ENCODE results near the gene PIK3C2A. TPM values are rescaled to one million over a fixed set of nuclear protein-coding genes. Genes with fewer than 3 reads are reported as not detected.

Gene PIK3C2A
- total and polyA plus RNA-seq, 12 donors: 11.0 to 89.3 (median 65.3) TPM

- peaks cover 0 to 7% of the 10 kb centered on the region in 2 donors for H3K36me3 ChIP-seq (replicated peaks in 1 of 2)
- no peaks in the 10 kb centered on the region for H3K27me3 ChIP-seq
- intact Hi-C loops (cut with DNase I): no loop called here
- DNase-seq: no peak
- no peak overlapping the region for H3K4me3 ChIP-seq
- H3K4me1 ChIP-seq (replicated peaks in 1 of 2): peaks cover 35 to 75% of the 10 kb centered on the region in 2 donors
- TF ChIP-seq POLR2A (IDR thresholded peaks at IDR 0.05) (no peak), CTCF (IDR thresholded peaks at IDR 0.05) (no peak)
- H3K27ac ChIP-seq: no peak overlapping the region
- H3K9me3 ChIP-seq (replicated peaks in 1 of 3): no peaks in the 10 kb centered on the region
- 89 to 95% (median 93%) methylated on average over 5 of the region's 5 CpGs for WGBS, 4 donors
Observed at GRCh38 chr11:17163291-17163690, 44.5 kb downstream of the PIK3C2A start.

GRCh38 chr11:17162376-17162775, 45.4 kb downstream of the PIK3C2A start:
- Histone ChIP-seq H3K27me3 (no peaks in the 10 kb centered on the region), H3K27ac (peak overlapping the region in 1 of 5 donors; percentile 1), H3K4me3 (no peak overlapping the region), H3K9me3 (replicated peaks in 1 of 3) (no peaks in the 10 kb centered on the region), H3K36me3 (replicated peaks in 1 of 2) (no peaks in the 10 kb centered on the region), H3K4me1 (replicated peaks in 1 of 2) (peaks cover 35 to 79% of the 10 kb centered on the region in 2 donors)
- no peak for TF ChIP-seq POLR2A (IDR thresholded peaks at IDR 0.05)
- TF ChIP-seq CTCF (IDR thresholded peaks at IDR 0.05): no peak
- intact Hi-C loops (cut with DNase I): no loop called here
- 59 to 72% (median 65%) methylated on average over 2 of the region's 2 CpGs for WGBS, 4 donors
- no peak for DNase-seq

GRCh38 chr11:17161515-17161914, 46.3 kb downstream of the PIK3C2A start:
- Histone ChIP-seq H3K9me3 (replicated peaks in 1 of 3) (no peaks in the 10 kb centered on the region), H3K4me3 (no peak overlapping the region), H3K27ac (peak overlapping the region in 3 of 5 donors; percentile 27 to 39 (median 36)), H3K27me3 (no peaks in the 10 kb centered on the region), H3K4me1 (replicated peaks in 1 of 2) (peaks cover 35 to 79% of the 10 kb centered on the region in 2 donors), H3K36me3 (replicated peaks in 1 of 2) (no peaks in the 10 kb centered on the region)
- WGBS, 4 donors: 78 to 87% (median 80%) methylated on average over 1 of the region's 1 CpG
- TF ChIP-seq CTCF (IDR thresholded peaks at IDR 0.05): no peak
- TF ChIP-seq POLR2A (IDR thresholded peaks at IDR 0.05): no peak
- no peak for DNase-seq
- intact Hi-C loops (cut with DNase I): no loop called here

- no peaks in the 10 kb centered on the region for H3K27me3 ChIP-seq
- H3K4me1 ChIP-seq (replicated peaks in 1 of 2): peaks cover 22 to 67% of the 10 kb centered on the region in 2 donors
- peak overlapping the region in 2 of 5 donors; percentile 6 to 7 for H3K27ac ChIP-seq
- TF ChIP-seq POLR2A (IDR thresholded peaks at IDR 0.05) (no peak), CTCF (IDR thresholded peaks at IDR 0.05) (no peak)
- DNase-seq: no peak
- no peak overlapping the region for H3K4me3 ChIP-seq
- H3K9me3 ChIP-seq (replicated peaks in 1 of 3): no peaks in the 10 kb centered on the region
- intact Hi-C loops (cut with DNase I): no loop called here
- H3K36me3 ChIP-seq (replicated peaks in 1 of 2): no peaks in the 10 kb centered on the region
- 80 to 84% (median 80%) methylated on average over 3 of the region's 3 CpGs for WGBS, 4 donors
Observed at GRCh38 chr11:17159441-17159840, 48.3 kb downstream of the PIK3C2A start.

Other genes starting within 250 kb of the PIK3C2A start
- gene PLEKHA7, start 193.6 kb downstream of the PIK3C2A start, total RNA-seq: 10 to 100 TPM in 1 of 9 donors, 1 to 10 TPM in 7, under 1 TPM in 1; 0.54 to 23.7 (median 2.6) TPM
- 1 to 10 TPM; 1.6 to 4.8 (median 3.3) TPM for gene PLEKHA7, start 193.6 kb downstream of the PIK3C2A start, polyA plus RNA-seq
- 1,000 to 10,000 TPM in 2 of 9 donors, 100 to 1,000 TPM in 7; 641 to 1,399 (median 741) TPM for gene RPS13, start 130.3 kb downstream of the PIK3C2A start, total RNA-seq
- 1,000 to 10,000 TPM in 2 of 3 donors, 100 to 1,000 TPM in 1; 745 to 1,182 (median 1,162) TPM for gene RPS13, start 130.3 kb downstream of the PIK3C2A start, polyA plus RNA-seq
- 100 to 1,000 TPM in 2 of 9 donors, 10 to 100 TPM in 7; 41.8 to 190 (median 75.6) TPM for gene NUCB2, start 68.8 kb upstream of the PIK3C2A start, total RNA-seq
- gene NUCB2, start 68.8 kb upstream of the PIK3C2A start, polyA plus RNA-seq: 100 to 1,000 TPM; 130 to 339 (median 137) TPM
- 10 to 100 TPM in 1 of 9 donors, 1 to 10 TPM in 7, under 1 TPM in 1; 0.76 to 10.1 (median 1.5) TPM for gene NCR3LG1, start 143.8 kb upstream of the PIK3C2A start, total RNA-seq
- gene NCR3LG1, start 143.8 kb upstream of the PIK3C2A start, polyA plus RNA-seq: 1 to 10 TPM in 1 of 3 donors, under 1 TPM in 2; 0.13 to 3.6 (median 0.32) TPM
- gene KCNJ11, start 180.7 kb upstream of the PIK3C2A start, total RNA-seq: 1 to 10 TPM in 6 of 9 donors, under 1 TPM in 3; 0.11 to 3.2 (median 1.6) TPM
- gene KCNJ11, start 180.7 kb upstream of the PIK3C2A start, polyA plus RNA-seq: 1 to 10 TPM in 1 of 3 donors, under 1 TPM in 2; 0.27 to 1.6 (median 0.35) TPM